ENCODE results near the gene CREBBP.

The CREBBP gene

GRCh38 chr16:3797904-3798811 is 82.4 kb downstream of the CREBBP start:
- TF ChIP-seq SIN3A (IDR thresholded peaks at IDR 0.05; ENCODE audit: borderline replicate concordance, insufficient read depth, low read length) (no peak), TAF1 (IDR thresholded peaks at IDR 0.05; ENCODE audit: borderline replicate concordance, insufficient read depth, low read length) (no peak), FOXP2 (optimal IDR thresholded peaks at IDR 0.05; ENCODE audit: borderline replicate concordance, extremely low read depth, extremely low read length, insufficient read depth) (no peak), POLR2AphosphoS5 (IDR thresholded peaks at IDR 0.05; ENCODE audit: low read depth, low read length) (no peak), REST (IDR thresholded peaks at IDR 0.05; ENCODE audit: insufficient read depth in 1 of 2, low read depth in 2 of 2, low read length in 2 of 2) (no peak)

- TF ChIP-seq POLR2AphosphoS5 (IDR thresholded peaks at IDR 0.05; ENCODE audit: low read depth, low read length) (no peak), TAF1 (IDR thresholded peaks at IDR 0.05; ENCODE audit: borderline replicate concordance, insufficient read depth, low read length) (no peak), REST (IDR thresholded peaks at IDR 0.05; ENCODE audit: insufficient read depth in 1 of 2, low read depth in 2 of 2, low read length in 2 of 2) (no peak), FOXP2 (optimal IDR thresholded peaks at IDR 0.05; ENCODE audit: borderline replicate concordance, extremely low read depth, extremely low read length, insufficient read depth) (no peak), SIN3A (IDR thresholded peaks at IDR 0.05; ENCODE audit: borderline replicate concordance, insufficient read depth, low read length) (no peak)
These were observed 83.0 kb downstream of the CREBBP start for GRCh38 chr16:3797473-3797872.

- TF ChIP-seq POLR2AphosphoS5 (IDR thresholded peaks at IDR 0.05; ENCODE audit: low read depth, low read length) = no peak
- no peak for TF ChIP-seq FOXP2 (optimal IDR thresholded peaks at IDR 0.05; ENCODE audit: borderline replicate concordance, extremely low read depth, extremely low read length, insufficient read depth)
These were observed 87.3 kb downstream of the CREBBP start for GRCh38 chr16:3793161-3793576.

GRCh38 chr16:3792472-3793012 is 88.0 kb downstream of the CREBBP start:
- no peak for TF ChIP-seq REST (IDR thresholded peaks at IDR 0.05; ENCODE audit: insufficient read depth in 1 of 2, low read depth in 2 of 2, low read length in 2 of 2)
- TF ChIP-seq POLR2AphosphoS5 (IDR thresholded peaks at IDR 0.05; ENCODE audit: low read depth, low read length) = no peak
- TF ChIP-seq TAF1 (IDR thresholded peaks at IDR 0.05; ENCODE audit: borderline replicate concordance, insufficient read depth, low read length) = no peak
- TF ChIP-seq FOXP2 (optimal IDR thresholded peaks at IDR 0.05; ENCODE audit: borderline replicate concordance, extremely low read depth, extremely low read length, insufficient read depth) = no peak
- no peak for TF ChIP-seq SIN3A (IDR thresholded peaks at IDR 0.05; ENCODE audit: borderline replicate concordance, insufficient read depth, low read length)

GRCh38 chr16:3791701-3792100 is 88.8 kb downstream of the CREBBP start:
- TF ChIP-seq REST (IDR thresholded peaks at IDR 0.05; ENCODE audit: insufficient read depth in 1 of 2, low read depth in 2 of 2, low read length in 2 of 2) (no peak), FOXP2 (optimal IDR thresholded peaks at IDR 0.05; ENCODE audit: borderline replicate concordance, extremely low read depth, extremely low read length, insufficient read depth) (no peak), SIN3A (IDR thresholded peaks at IDR 0.05; ENCODE audit: borderline replicate concordance, insufficient read depth, low read length) (no peak), TAF1 (IDR thresholded peaks at IDR 0.05; ENCODE audit: borderline replicate concordance, insufficient read depth, low read length) (no peak), POLR2AphosphoS5 (IDR thresholded peaks at IDR 0.05; ENCODE audit: low read depth, low read length) (no peak)
